Endothelial cell of umbilical vein (primary cell): ENCODE measurements around the gene BSDC1.

Experiments used
- EZH2 ChIP-seq: IDR thresholded peaks from 2 replicates; pipeline ENCODE4 v1.6.1; 2012; ENCODE audit warnings: borderline replicate concordance, low read depth, mild to moderate bottlenecking, moderate library complexity, low read length, inconsistent platforms; ENCODE audit not compliant: severe bottlenecking
- FOS ChIP-seq: IDR thresholded peaks from 2 replicates; pipeline ENCODE4 v1.6.1; 2011; ENCODE audit warnings: mild to moderate bottlenecking, low read length, moderate library complexity, borderline replicate concordance; ENCODE audit not compliant: insufficient read depth
- JUN ChIP-seq: IDR thresholded peaks from 2 replicates; pipeline ENCODE4 v1.6.1; 2011; ENCODE audit warnings: borderline replicate concordance, low read depth; ENCODE audit not compliant: insufficient read length, insufficient read depth
- MYC ChIP-seq: IDR thresholded peaks from one replicate; pipeline ENCODE4 v1.6.1; 2011; ENCODE audit warnings: mild to moderate bottlenecking, low read depth, low read length
- POLR2A ChIP-seq: IDR thresholded peaks from 2 replicates; pipeline ENCODE4 v1.6.1; 2012; ENCODE audit warnings: low read depth, mild to moderate bottlenecking, control low read depth, low read length
- POLR2AphosphoS5 ChIP-seq: IDR thresholded peaks from 2 replicates; pipeline ENCODE4 v1.6.1; 2012; ENCODE audit warnings: low read depth, mild to moderate bottlenecking, control low read depth, low read length, moderate library complexity; ENCODE audit not compliant: insufficient read depth
- TF ChIP-seq, protein P1 (sequence below), 2 donors: IDR thresholded peaks; 1 replicate in 1 of 2; 2 replicates in 1 of 2; pipeline ENCODE4 v1.5.1; 2011; ENCODE audit warnings: low read length in 2 of 2, mild to moderate bottlenecking in 2 of 2, moderate library complexity in 2 of 2, control low read depth in 1 of 2, inconsistent platforms in 1 of 2, low read depth in 1 of 2; ENCODE audit not compliant: insufficient read depth in 1 of 2; ENCODE audit errors: extremely low read depth in 1 of 2
- TF ChIP-seq, protein P2 (sequence below): IDR thresholded peaks from 2 replicates; pipeline ENCODE4 v1.6.1; 2011; ENCODE audit not compliant: insufficient read depth, insufficient read length

DNA sequence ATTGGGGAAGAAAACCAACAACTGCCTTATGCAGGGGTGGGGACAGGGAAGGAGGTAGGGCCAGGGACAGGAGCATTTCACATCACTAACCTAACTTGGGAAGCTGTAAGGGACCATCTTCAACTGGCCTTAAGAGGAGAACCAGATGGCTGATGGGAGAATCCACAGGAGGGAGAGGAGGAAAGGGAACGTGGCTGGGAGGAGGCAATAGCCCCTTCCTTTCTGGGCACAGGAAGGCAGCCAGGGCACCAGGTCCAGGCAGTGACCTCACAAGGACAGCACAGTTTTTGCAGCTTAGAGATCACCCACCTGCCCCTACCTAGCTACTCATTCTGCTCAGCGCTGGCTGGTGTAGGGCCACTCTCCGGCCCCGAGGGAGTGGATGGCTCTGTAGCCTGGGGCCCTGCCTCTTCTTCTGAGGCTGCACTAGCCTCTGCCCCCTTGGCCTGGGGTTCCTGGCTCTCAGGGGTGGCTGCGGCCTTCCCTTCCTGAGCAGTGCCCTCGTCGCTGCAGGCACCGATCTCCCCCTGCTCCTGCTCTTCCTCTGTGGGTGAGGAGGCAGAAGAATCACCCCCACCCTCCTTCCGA lies 59.9 kb downstream of the BSDC1 start:
- TF ChIP-seq POLR2A (peak; percentile 59), MYC (no peak), JUN (no peak), POLR2AphosphoS5 (no peak), EZH2 (no peak), FOS (no peak)
- TF ChIP-seq, protein P1, sequence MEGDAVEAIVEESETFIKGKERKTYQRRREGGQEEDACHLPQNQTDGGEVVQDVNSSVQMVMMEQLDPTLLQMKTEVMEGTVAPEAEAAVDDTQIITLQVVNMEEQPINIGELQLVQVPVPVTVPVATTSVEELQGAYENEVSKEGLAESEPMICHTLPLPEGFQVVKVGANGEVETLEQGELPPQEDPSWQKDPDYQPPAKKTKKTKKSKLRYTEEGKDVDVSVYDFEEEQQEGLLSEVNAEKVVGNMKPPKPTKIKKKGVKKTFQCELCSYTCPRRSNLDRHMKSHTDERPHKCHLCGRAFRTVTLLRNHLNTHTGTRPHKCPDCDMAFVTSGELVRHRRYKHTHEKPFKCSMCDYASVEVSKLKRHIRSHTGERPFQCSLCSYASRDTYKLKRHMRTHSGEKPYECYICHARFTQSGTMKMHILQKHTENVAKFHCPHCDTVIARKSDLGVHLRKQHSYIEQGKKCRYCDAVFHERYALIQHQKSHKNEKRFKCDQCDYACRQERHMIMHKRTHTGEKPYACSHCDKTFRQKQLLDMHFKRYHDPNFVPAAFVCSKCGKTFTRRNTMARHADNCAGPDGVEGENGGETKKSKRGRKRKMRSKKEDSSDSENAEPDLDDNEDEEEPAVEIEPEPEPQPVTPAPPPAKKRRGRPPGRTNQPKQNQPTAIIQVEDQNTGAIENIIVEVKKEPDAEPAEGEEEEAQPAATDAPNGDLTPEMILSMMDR (IDR thresholded peaks at IDR 0.05; ENCODE audit: extremely low read depth in 1 of 2, insufficient read depth in 1 of 2, low read depth in 1 of 2, low read length in 2 of 2), result no peak
- TF ChIP-seq, protein P2, sequence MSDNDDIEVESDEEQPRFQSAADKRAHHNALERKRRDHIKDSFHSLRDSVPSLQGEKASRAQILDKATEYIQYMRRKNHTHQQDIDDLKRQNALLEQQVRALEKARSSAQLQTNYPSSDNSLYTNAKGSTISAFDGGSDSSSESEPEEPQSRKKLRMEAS, result no peak
